Fibroblast of the aortic adventitia (primary cell): Measurements from ENCODE around the gene MAP2K3. TPM values are rescaled to one million over a fixed set of nuclear protein-coding genes. Genes with fewer than 3 reads are reported as not detected.
"Not testable (repeated sequence)": the region's sequence is repeated elsewhere in the genome, so short reads cannot be mapped to it uniquely, and the experiment has no call there.

ENCODE experiments used
- DNase-seq: peaks from one replicate; pipeline ENCODE4 v3.0.0-alpha.2; 2010; ENCODE audit warnings: low read depth
- H3K4me3 ChIP-seq: 2 replicates; pipeline ENCODE4 v1.5.1; 2011; ENCODE audit warnings: low read depth, mild to moderate bottlenecking, control low read depth, low read length, moderate library complexity
- CTCF ChIP-seq: IDR thresholded peaks from 2 replicates; pipeline ENCODE4 v1.5.1; 2011; ENCODE audit warnings: mild to moderate bottlenecking, low read length, control low read depth, inconsistent platforms; ENCODE audit not compliant: insufficient read depth
- total RNA-seq: library from RNA; depleted of rRNA; stranded (reverse); fragments of >200 nt; gene quantifications from 2 replicates; pipeline ENCODE4 v1.2.3, GENCODE V29; 2012; ENCODE audit warnings: low replicate concordance

Gene MAP2K3
- total RNA-seq, 1 donor, result 24.5 TPM

GRCh38 chr17:21310766-21311602 lies 26.5 kb downstream of the MAP2K3 start:
- DNase-seq, H3K4me3 ChIP-seq: not testable (repeated sequence)

GRCh38 chr17:21313320-21313719 lies 28.8 kb downstream of the MAP2K3 start:
- DNase-seq, result no peak
- H3K4me3 ChIP-seq, result no peak overlapping the region
- TF ChIP-seq CTCF, result no peak

GRCh38 chr17:21313761-21314160 lies 29.2 kb downstream of the MAP2K3 start:
- not testable (repeated sequence) for H3K4me3 ChIP-seq

GRCh38 chr17:21314261-21314664 lies 29.8 kb downstream of the MAP2K3 start:
- DNase-seq, H3K4me3 ChIP-seq: not testable (repeated sequence)

More at GRCh38 chr17:21313761-21314160, 29.2 kb downstream of the MAP2K3 start:
- DNase-seq, result not testable (repeated sequence)

- H3K4me3 ChIP-seq, result not testable (repeated sequence)
Observed at GRCh38 chr17:21314701-21315111, 30.2 kb downstream of the MAP2K3 start.

GRCh38 chr17:21315246-21316000 lies 30.9 kb downstream of the MAP2K3 start:
- not testable (repeated sequence) for H3K4me3 ChIP-seq, DNase-seq

More at GRCh38 chr17:21314701-21315111, 30.2 kb downstream of the MAP2K3 start:
- DNase-seq, result not testable (repeated sequence)

- H3K4me3 ChIP-seq, DNase-seq: not testable (repeated sequence)
Observed at GRCh38 chr17:21316212-21316886, 31.8 kb downstream of the MAP2K3 start.

- H3K4me3 ChIP-seq, result not testable (repeated sequence)
- peak; percentile 34 for DNase-seq
Observed at GRCh38 chr17:21316887-21317500, 32.5 kb downstream of the MAP2K3 start.

- not testable (repeated sequence) for DNase-seq
Observed at GRCh38 chr17:21317821-21318220, 33.3 kb downstream of the MAP2K3 start.

GRCh38 chr17:21318439-21318838 lies 33.9 kb downstream of the MAP2K3 start:
- TF ChIP-seq CTCF, result no peak
- no peak for DNase-seq
- H3K4me3 ChIP-seq, result no peak overlapping the region

More at GRCh38 chr17:21317821-21318220, 33.3 kb downstream of the MAP2K3 start:
- H3K4me3 ChIP-seq, result not testable (repeated sequence)

- H3K4me3 ChIP-seq, DNase-seq: not testable (repeated sequence)
Observed at GRCh38 chr17:21318856-21319255, 34.3 kb downstream of the MAP2K3 start.

- H3K4me3 ChIP-seq, DNase-seq: not testable (repeated sequence)
Observed at GRCh38 chr17:21319256-21319655, 34.7 kb downstream of the MAP2K3 start.

GRCh38 chr17:21319686-21320375 lies 35.3 kb downstream of the MAP2K3 start:
- not testable (repeated sequence) for H3K4me3 ChIP-seq, DNase-seq

GRCh38 chr17:21320430-21320829 lies 35.9 kb downstream of the MAP2K3 start:
- not testable (repeated sequence) for H3K4me3 ChIP-seq

GRCh38 chr17:21321061-21321460 lies 36.5 kb downstream of the MAP2K3 start:
- DNase-seq, H3K4me3 ChIP-seq: not testable (repeated sequence)

More at GRCh38 chr17:21320430-21320829, 35.9 kb downstream of the MAP2K3 start:
- DNase-seq, result not testable (repeated sequence)
